CD4-positive, alpha-beta memory T cell (primary cell): ENCODE results near the gene CASP9. TPM values are rescaled to one million over a fixed set of nuclear protein-coding genes. Genes with fewer than 3 reads are reported as not detected.
"Not testable (repeated sequence)": the region's sequence is repeated elsewhere in the genome, so short reads cannot be mapped to it uniquely, and the experiment has no call there.

Experiments
- CTCF ChIA-PET: fragments of 350-600 bp; sonication (Branson Sonifier 250); formaldehyde crosslinking; loops from one replicate; lab custom pipeline; 2021; ENCODE audit warnings: inconsistent platforms; ENCODE audit not compliant: partially characterized antibody; lab: Charles Lee
- POLR2A ChIA-PET: fragments of 350-600 bp; sonication (Branson Sonifier 250); formaldehyde crosslinking; loops from one replicate; lab custom pipeline; 2021; ENCODE audit not compliant: partially characterized antibody; lab: Charles Lee
- DNase-seq, 5 donors: peaks; one replicate each; pipeline versions ENCODE4 v3.0.0 to v3.0.0-alpha.2; 2020 to 2022; ENCODE audit warnings: mixed read lengths in 1 of 5
- H3K27ac ChIP-seq: one replicate; pipeline ENCODE4 v1.7.0; 2013; ENCODE audit warnings: low read depth, low read length
- H3K27me3 ChIP-seq: 2 replicates; pipeline ENCODE4 v1.7.0; 2013; ENCODE audit warnings: mild to moderate bottlenecking, low read length, moderate library complexity; ENCODE audit not compliant: insufficient read depth
- H3K36me3 ChIP-seq: 2 replicates; pipeline ENCODE4 v1.7.0; 2013; ENCODE audit warnings: mild to moderate bottlenecking, low read length, moderate library complexity; ENCODE audit not compliant: insufficient read depth
- H3K4me1 ChIP-seq: 2 replicates; pipeline ENCODE4 v1.7.0; 2013; ENCODE audit warnings: mild to moderate bottlenecking, low read length, moderate library complexity; ENCODE audit not compliant: insufficient read depth
- H3K4me3 ChIP-seq, 2 donors: one replicate each; pipeline ENCODE4 v1.7.0; 2013; ENCODE audit warnings: low read length in 2 of 2, mild to moderate bottlenecking in 1 of 2
- H3K9me3 ChIP-seq, 2 donors: one replicate each; pipeline ENCODE4 v1.7.0; 2013; ENCODE audit warnings: low read length in 2 of 2, control low read depth in 1 of 2; ENCODE audit not compliant: control insufficient read depth in 1 of 2
- H3K27ac Mint-ChIP-seq, 7 donors: one replicate each; pipeline ENCODE4 v1.8.0; 2020 to 2021; ENCODE audit warnings: mixed read lengths in 7 of 7, mild to moderate bottlenecking in 6 of 7, inconsistent platforms in 3 of 7, moderate library complexity in 3 of 7
- H3K27me3 Mint-ChIP-seq, 2 donors: one replicate each; pipeline ENCODE4 v1.8.0; 2020 to 2021; ENCODE audit warnings: mixed read lengths in 2 of 2
- H3K36me3 Mint-ChIP-seq, 2 donors: one replicate each; pipeline ENCODE4 v1.8.0; 2020 to 2021; ENCODE audit warnings: mixed read lengths in 2 of 2, inconsistent platforms in 1 of 2, mild to moderate bottlenecking in 1 of 2
- H3K4me1 Mint-ChIP-seq, 4 donors: one replicate each; pipeline ENCODE4 v1.8.0; 2020 to 2021; ENCODE audit warnings: mixed read lengths in 4 of 4, mild to moderate bottlenecking in 1 of 4
- H3K4me3 Mint-ChIP-seq, 8 donors: one replicate each; pipeline ENCODE4 v1.8.0; 2020 to 2021; ENCODE audit warnings: mixed read lengths in 8 of 8, mild to moderate bottlenecking in 7 of 8, moderate library complexity in 6 of 8, inconsistent platforms in 3 of 8
- H3K9me3 Mint-ChIP-seq, 8 donors: one replicate each; pipeline ENCODE4 v1.8.0; 2020 to 2021; ENCODE audit warnings: mixed read lengths in 8 of 8, mild to moderate bottlenecking in 5 of 8, inconsistent platforms in 3 of 8, moderate library complexity in 1 of 8
- intact Hi-C: fragments of 100-400 bp; cut with micrococcal nuclease; formaldehyde crosslinking; loops from one replicate; pipeline ENCODE4 v1.15.1; 2023
- polyA plus RNA-seq, 2 donors: library from polyadenylated mRNA; unstranded; fragments of 300-500 nt; fragmentation: Illumina TruSeq; gene quantifications; one replicate each; pipeline ENCODE4 v1.2.3, GENCODE V29; 2021
- total RNA-seq, 2 experiments: library from RNA; stranded (reverse); gene quantifications; one replicate each; pipeline ENCODE4 v1.2.3, GENCODE V29; 2021

Gene CASP9
- total and polyA plus RNA-seq, 4 experiments from 2014 or later = 8.3 to 11.7 (median 10.0) TPM

GRCh38 chr1:15469821-15470448 lies 54.1 kb downstream of the CASP9 start:
- H3K4me1 ChIP-seq, H3K4me1 Mint-ChIP-seq, H3K9me3 Mint-ChIP-seq, DNase-seq, H3K27me3 ChIP-seq, H3K27me3 Mint-ChIP-seq, H3K27ac Mint-ChIP-seq, CTCF ChIA-PET, POLR2A ChIA-PET, H3K4me3 ChIP-seq, H3K9me3 ChIP-seq, H3K4me3 Mint-ChIP-seq, H3K27ac ChIP-seq, H3K36me3 ChIP-seq, H3K36me3 Mint-ChIP-seq, intact Hi-C loops: not testable (repeated sequence)

GRCh38 chr1:15469361-15469760 lies 54.7 kb downstream of the CASP9 start:
- no peak overlapping the region for H3K4me3 ChIP-seq
- peaks cover 0 to 4% (median 0%) of the 10 kb centered on the region in 8 donors for H3K9me3 Mint-ChIP-seq
- no peaks in the 10 kb centered on the region for H3K27me3 ChIP-seq
- intact Hi-C loops = no loop called here
- ChIA-PET CTCF (no interaction called here), POLR2A (no interaction called here)
- H3K36me3 Mint-ChIP-seq = no peaks in the 10 kb centered on the region
- H3K4me3 Mint-ChIP-seq = no peak overlapping the region
- no peak overlapping the region for H3K27ac Mint-ChIP-seq
- H3K27me3 Mint-ChIP-seq = peaks cover 7% of the 10 kb centered on the region in 2 donors
- H3K9me3 ChIP-seq = no peaks in the 10 kb centered on the region
- H3K4me1 Mint-ChIP-seq = no peaks in the 10 kb centered on the region
- no peak overlapping the region for H3K27ac ChIP-seq
- H3K36me3 ChIP-seq = no peaks in the 10 kb centered on the region
- H3K4me1 ChIP-seq = no peaks in the 10 kb centered on the region
- no peak for DNase-seq

- no peak overlapping the region for H3K4me3 ChIP-seq
- no peaks in the 10 kb centered on the region for H3K9me3 ChIP-seq
- peaks cover 0 to 4% (median 0%) of the 10 kb centered on the region in 8 donors for H3K9me3 Mint-ChIP-seq
- H3K27ac Mint-ChIP-seq = no peak overlapping the region
- ChIA-PET CTCF (no interaction called here), POLR2A (no interaction called here)
- no peak overlapping the region for H3K27ac ChIP-seq
- DNase-seq = no peak
- no peaks in the 10 kb centered on the region for H3K27me3 ChIP-seq
- no peaks in the 10 kb centered on the region for H3K4me1 ChIP-seq
- intact Hi-C loops = no loop called here
- H3K4me3 Mint-ChIP-seq = no peak overlapping the region
- H3K36me3 ChIP-seq = no peaks in the 10 kb centered on the region
- H3K36me3 Mint-ChIP-seq = no peaks in the 10 kb centered on the region
- H3K4me1 Mint-ChIP-seq = no peaks in the 10 kb centered on the region
- H3K27me3 Mint-ChIP-seq = peaks cover 7 to 11% of the 10 kb centered on the region in 2 donors
These were observed 55.9 kb downstream of the CASP9 start for GRCh38 chr1:15468145-15468544.

- H3K4me1 ChIP-seq, intact Hi-C loops, H3K4me3 Mint-ChIP-seq: not testable (repeated sequence)
These were observed 56.9 kb downstream of the CASP9 start for GRCh38 chr1:15466955-15467625.

GRCh38 chr1:15465674-15466073 lies 58.3 kb downstream of the CASP9 start:
- POLR2A ChIA-PET = no interaction called here
- CTCF ChIA-PET = no interaction called here
- H3K4me3 Mint-ChIP-seq = no peak overlapping the region
- H3K27me3 Mint-ChIP-seq = peaks cover 7 to 11% of the 10 kb centered on the region in 2 donors
- H3K9me3 Mint-ChIP-seq = peaks cover 0 to 4% (median 0%) of the 10 kb centered on the region in 8 donors
- H3K4me1 Mint-ChIP-seq = no peaks in the 10 kb centered on the region
- H3K27me3 ChIP-seq = no peaks in the 10 kb centered on the region
- intact Hi-C loops = no loop called here
- H3K9me3 ChIP-seq = no peaks in the 10 kb centered on the region
- H3K36me3 ChIP-seq = no peaks in the 10 kb centered on the region
- no peak overlapping the region for H3K27ac Mint-ChIP-seq
- H3K36me3 Mint-ChIP-seq = no peaks in the 10 kb centered on the region
- DNase-seq = no peak
- H3K4me1 ChIP-seq = no peaks in the 10 kb centered on the region
- no peak overlapping the region for H3K4me3 ChIP-seq
- no peak overlapping the region for H3K27ac ChIP-seq

More at GRCh38 chr1:15466955-15467625, 56.9 kb downstream of the CASP9 start:
- H3K9me3 ChIP-seq, H3K27me3 ChIP-seq, H3K27ac ChIP-seq, H3K36me3 ChIP-seq, H3K4me3 ChIP-seq, H3K27ac Mint-ChIP-seq, H3K4me1 Mint-ChIP-seq, DNase-seq, H3K36me3 Mint-ChIP-seq, CTCF ChIA-PET, H3K9me3 Mint-ChIP-seq, POLR2A ChIA-PET: not testable (repeated sequence)
- peaks cover 7 to 11% of the 10 kb centered on the region in 2 donors for H3K27me3 Mint-ChIP-seq

- H3K9me3 ChIP-seq, H3K36me3 ChIP-seq, H3K4me1 ChIP-seq, H3K4me3 Mint-ChIP-seq, H3K27ac Mint-ChIP-seq, POLR2A ChIA-PET, H3K27ac ChIP-seq, H3K4me1 Mint-ChIP-seq, CTCF ChIA-PET, intact Hi-C loops, H3K36me3 Mint-ChIP-seq, H3K9me3 Mint-ChIP-seq, DNase-seq, H3K27me3 ChIP-seq, H3K4me3 ChIP-seq: not testable (repeated sequence)
- H3K27me3 Mint-ChIP-seq = peaks cover 3 to 11% of the 10 kb centered on the region in 2 donors
These were observed 60.1 kb downstream of the CASP9 start for GRCh38 chr1:15463926-15464322.

GRCh38 chr1:15463064-15463800 lies 60.8 kb downstream of the CASP9 start:
- H3K27me3 Mint-ChIP-seq = peaks cover 3 to 11% of the 10 kb centered on the region in 2 donors
- H3K27me3 ChIP-seq, H3K36me3 Mint-ChIP-seq, H3K4me3 ChIP-seq, H3K9me3 ChIP-seq, H3K27ac ChIP-seq, H3K36me3 ChIP-seq, DNase-seq, H3K4me1 Mint-ChIP-seq, POLR2A ChIA-PET, intact Hi-C loops, CTCF ChIA-PET, H3K27ac Mint-ChIP-seq, H3K4me1 ChIP-seq, H3K9me3 Mint-ChIP-seq, H3K4me3 Mint-ChIP-seq: not testable (repeated sequence)
